ENCODE measurements around the gene SUCLG2.

SUCLG2 gene

DNA sequence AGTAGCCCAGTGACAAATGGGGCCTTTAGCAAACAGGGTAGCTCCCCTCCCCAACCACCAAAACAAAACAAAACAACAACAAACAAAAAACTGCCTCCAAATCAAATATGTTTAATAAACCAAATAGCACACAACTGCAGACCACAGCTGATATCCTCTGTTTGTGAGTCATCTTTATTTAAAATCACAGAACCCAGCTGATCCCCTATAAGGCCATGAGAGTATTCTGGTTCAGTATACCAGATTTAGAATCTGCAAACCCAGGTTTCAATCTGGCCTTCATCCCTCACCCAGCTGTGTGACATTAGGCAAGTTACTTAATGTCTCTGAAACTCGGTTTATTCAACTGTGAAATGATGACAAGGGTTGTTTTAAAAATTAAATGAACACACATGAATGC lies 124.5 kb downstream of the SUCLG2 start:
- Histone ChIP-seq H3K27ac (ENCODE audit: insufficient read depth, low read length, poor library complexity, severe bottlenecking) (no peak overlapping the region), H3K4me1 (ENCODE audit: control insufficient read depth, insufficient read depth, low read length, poor library complexity, severe bottlenecking) (no peaks in the 10 kb centered on the region), H3K9me3 (ENCODE audit: control insufficient read depth, low read length) (no peaks in the 10 kb centered on the region), H3K36me3 (ENCODE audit: control insufficient read depth, insufficient read depth, low read length) (peaks cover 17% of the 10 kb centered on the region), H3K27me3 (replicated peaks; ENCODE audit: control insufficient read depth, insufficient read depth, low read length, poor library complexity, severe bottlenecking) (no peaks in the 10 kb centered on the region), H3K4me3 (ENCODE audit: insufficient read depth, low read depth, low read length, poor library complexity, severe bottlenecking) (no peak overlapping the region)
- no peak for DNase-seq

DNA sequence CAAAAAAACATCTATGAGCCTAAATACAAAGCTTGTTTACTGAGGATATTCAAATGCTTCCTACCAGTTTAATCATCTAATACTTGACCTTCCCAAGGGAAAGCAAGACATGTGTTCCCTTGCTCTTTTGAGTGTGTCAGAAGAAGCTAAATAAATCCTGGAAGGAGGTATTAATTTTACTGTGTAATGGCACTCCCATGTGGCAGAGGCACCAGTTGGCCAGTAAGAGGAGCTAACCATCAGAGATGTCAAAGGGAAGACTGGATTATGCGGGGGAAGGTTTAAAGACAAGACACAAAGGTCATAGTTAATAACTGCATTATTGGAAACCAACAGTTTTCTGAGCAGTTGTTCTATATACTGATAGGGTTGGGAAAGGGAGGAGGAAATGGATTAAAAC lies 125.1 kb downstream of the SUCLG2 start:
- Histone ChIP-seq H3K36me3 (ENCODE audit: control insufficient read depth, insufficient read depth, low read length) (peaks cover 17% of the 10 kb centered on the region), H3K27me3 (replicated peaks; ENCODE audit: control insufficient read depth, insufficient read depth, low read length, poor library complexity, severe bottlenecking) (no peaks in the 10 kb centered on the region), H3K4me1 (ENCODE audit: control insufficient read depth, insufficient read depth, low read length, poor library complexity, severe bottlenecking) (no peaks in the 10 kb centered on the region), H3K4me3 (ENCODE audit: insufficient read depth, low read depth, low read length, poor library complexity, severe bottlenecking) (no peak overlapping the region), H3K9me3 (ENCODE audit: control insufficient read depth, low read length) (no peaks in the 10 kb centered on the region), H3K27ac (ENCODE audit: insufficient read depth, low read length, poor library complexity, severe bottlenecking) (no peak overlapping the region)
- no peak for DNase-seq

DNA sequence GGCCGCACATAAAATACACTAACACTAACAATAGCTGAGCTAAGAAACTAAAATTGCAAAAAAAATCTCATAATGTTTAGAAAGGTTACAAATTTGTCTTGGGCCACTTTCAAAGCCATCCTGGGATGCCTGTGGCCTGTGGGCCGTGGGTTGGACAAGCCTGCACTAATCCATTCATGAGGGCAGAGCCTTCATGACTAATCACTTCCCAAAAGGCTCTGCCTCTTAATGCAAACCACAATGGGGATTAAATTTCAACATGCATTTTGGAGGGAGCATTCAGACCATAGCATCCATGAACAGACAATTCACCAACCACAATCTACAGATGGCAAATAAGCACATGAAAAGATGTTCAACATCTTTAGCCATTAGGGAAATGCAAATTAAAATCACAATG lies 128.2 kb downstream of the SUCLG2 start:
- Histone ChIP-seq H3K36me3 (ENCODE audit: control insufficient read depth, insufficient read depth, low read length) (peaks cover 23% of the 10 kb centered on the region), H3K27ac (ENCODE audit: insufficient read depth, low read length, poor library complexity, severe bottlenecking) (no peak overlapping the region), H3K4me3 (ENCODE audit: insufficient read depth, low read depth, low read length, poor library complexity, severe bottlenecking) (no peak overlapping the region), H3K27me3 (replicated peaks; ENCODE audit: control insufficient read depth, insufficient read depth, low read length, poor library complexity, severe bottlenecking) (no peaks in the 10 kb centered on the region), H3K9me3 (ENCODE audit: control insufficient read depth, low read length) (no peaks in the 10 kb centered on the region), H3K4me1 (ENCODE audit: control insufficient read depth, insufficient read depth, low read length, poor library complexity, severe bottlenecking) (no peaks in the 10 kb centered on the region)
- no peak for DNase-seq

DNA sequence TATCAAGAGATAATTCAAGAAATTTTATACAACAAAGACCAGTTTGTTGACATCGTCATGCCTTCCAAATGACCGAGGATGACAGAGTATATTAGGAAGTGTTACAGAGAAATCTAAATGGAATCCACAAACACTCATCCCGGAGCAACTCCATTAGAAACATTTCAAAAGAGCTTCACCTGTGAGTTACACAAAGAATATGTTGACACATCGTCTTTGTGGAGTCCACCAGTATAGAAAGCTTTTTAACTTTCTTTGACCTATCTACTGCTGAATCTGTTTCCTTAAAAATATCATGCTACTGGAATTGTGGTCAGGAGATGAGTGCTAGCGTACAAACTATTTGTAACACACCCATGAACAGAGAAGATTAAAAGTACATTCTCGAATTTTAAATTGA lies 130.4 kb downstream of the SUCLG2 start:
- no peak for DNase-seq
- H3K4me3 ChIP-seq (ENCODE audit: insufficient read depth, low read depth, low read length, poor library complexity, severe bottlenecking), result no peak overlapping the region
- no peaks in the 10 kb centered on the region for H3K4me1 ChIP-seq (ENCODE audit: control insufficient read depth, insufficient read depth, low read length, poor library complexity, severe bottlenecking)
- no peaks in the 10 kb centered on the region for H3K27me3 ChIP-seq (replicated peaks; ENCODE audit: control insufficient read depth, insufficient read depth, low read length, poor library complexity, severe bottlenecking)
- H3K9me3 ChIP-seq (ENCODE audit: control insufficient read depth, low read length), result no peaks in the 10 kb centered on the region
- no peak overlapping the region for H3K27ac ChIP-seq (ENCODE audit: insufficient read depth, low read length, poor library complexity, severe bottlenecking)
- H3K36me3 ChIP-seq (ENCODE audit: control insufficient read depth, insufficient read depth, low read length), result peaks cover 23% of the 10 kb centered on the region

DNA sequence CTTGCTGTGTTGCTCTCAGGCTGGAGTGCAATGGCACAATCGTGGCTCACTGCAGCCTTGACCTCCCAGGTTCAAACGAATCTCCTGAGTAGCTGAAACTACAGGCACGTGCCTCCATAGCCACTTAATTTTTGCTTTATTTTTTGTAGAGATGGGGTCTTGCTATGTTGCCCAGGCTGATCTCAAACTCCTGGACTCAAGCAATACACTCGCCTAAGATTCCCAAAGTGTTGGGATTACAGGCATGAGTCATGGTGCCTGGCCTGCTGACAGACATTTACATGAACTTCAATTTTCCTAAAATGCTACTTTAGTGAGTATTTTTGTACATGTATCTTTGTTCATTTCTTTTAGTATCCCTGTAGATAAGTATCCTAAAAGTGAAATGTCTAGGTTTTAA lies 132.3 kb downstream of the SUCLG2 start:
- no peaks in the 10 kb centered on the region for H3K4me1 ChIP-seq (ENCODE audit: control insufficient read depth, insufficient read depth, low read length, poor library complexity, severe bottlenecking)
- no peak overlapping the region for H3K27ac ChIP-seq (ENCODE audit: insufficient read depth, low read length, poor library complexity, severe bottlenecking)
- DNase-seq, result no peak
- H3K4me3 ChIP-seq (ENCODE audit: insufficient read depth, low read depth, low read length, poor library complexity, severe bottlenecking), result no peak overlapping the region
- H3K27me3 ChIP-seq (replicated peaks; ENCODE audit: control insufficient read depth, insufficient read depth, low read length, poor library complexity, severe bottlenecking), result no peaks in the 10 kb centered on the region
- peaks cover 17% of the 10 kb centered on the region for H3K36me3 ChIP-seq (ENCODE audit: control insufficient read depth, insufficient read depth, low read length)
- H3K9me3 ChIP-seq (ENCODE audit: control insufficient read depth, low read length), result no peaks in the 10 kb centered on the region

DNA sequence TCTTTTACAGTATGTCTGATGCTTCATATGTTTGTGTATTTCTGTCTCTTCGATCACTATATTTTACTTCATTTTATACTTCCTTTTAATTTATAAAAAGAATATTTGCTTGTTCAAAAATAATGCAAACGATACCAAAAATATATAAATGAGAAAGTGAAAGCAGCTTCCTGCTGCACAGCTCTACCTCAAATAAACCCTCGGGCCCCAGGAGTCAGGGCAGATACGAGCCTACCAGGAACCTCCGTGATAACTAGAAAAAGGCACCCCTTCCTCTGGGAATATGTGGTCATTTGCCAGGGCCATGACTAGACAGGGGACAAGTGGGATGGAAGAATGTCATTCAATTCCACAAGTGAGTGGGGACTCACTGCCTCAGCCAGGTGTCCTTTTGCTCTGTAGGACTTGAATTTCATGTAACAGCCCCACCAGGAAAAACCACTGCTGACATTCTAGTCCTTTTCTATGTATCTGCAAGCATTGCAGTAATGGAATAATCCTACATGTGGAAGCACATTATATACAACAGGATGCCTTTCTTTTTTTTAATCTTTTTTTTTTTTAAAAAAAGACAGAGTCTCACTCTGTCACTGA lies 133.3 kb downstream of the SUCLG2 start:
- no peak overlapping the region for H3K27ac ChIP-seq (ENCODE audit: insufficient read depth, low read length, poor library complexity, severe bottlenecking)
- peaks cover 25% of the 10 kb centered on the region for H3K36me3 ChIP-seq (ENCODE audit: control insufficient read depth, insufficient read depth, low read length)
- H3K4me3 ChIP-seq (ENCODE audit: insufficient read depth, low read depth, low read length, poor library complexity, severe bottlenecking), result no peak overlapping the region
- no peaks in the 10 kb centered on the region for H3K27me3 ChIP-seq (replicated peaks; ENCODE audit: control insufficient read depth, insufficient read depth, low read length, poor library complexity, severe bottlenecking)
- H3K4me1 ChIP-seq (ENCODE audit: control insufficient read depth, insufficient read depth, low read length, poor library complexity, severe bottlenecking), result no peaks in the 10 kb centered on the region
- no peaks in the 10 kb centered on the region for H3K9me3 ChIP-seq (ENCODE audit: control insufficient read depth, low read length)
- no peak for DNase-seq

DNA sequence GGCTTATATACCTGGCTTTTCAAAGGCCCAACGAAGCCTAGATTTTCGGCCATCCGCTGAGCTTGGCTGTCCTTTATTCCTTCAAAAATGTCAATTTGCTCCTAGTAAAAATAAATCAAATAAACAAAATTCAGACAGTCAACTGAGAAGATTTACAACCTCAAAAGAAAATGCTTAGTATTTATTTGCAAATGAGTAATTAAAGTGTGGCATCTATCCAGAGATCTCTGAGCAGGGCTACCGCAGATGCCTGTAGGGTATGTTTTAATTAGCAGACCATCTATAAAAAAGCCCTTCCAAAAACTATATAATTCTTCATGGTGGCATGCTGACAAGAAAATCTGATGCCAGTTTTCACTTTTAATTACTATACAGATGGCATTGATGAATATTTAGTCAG lies 136.2 kb downstream of the SUCLG2 start:
- H3K36me3 ChIP-seq (ENCODE audit: control insufficient read depth, insufficient read depth, low read length), result peaks cover 38% of the 10 kb centered on the region
- H3K9me3 ChIP-seq (ENCODE audit: control insufficient read depth, low read length), result no peaks in the 10 kb centered on the region
- DNase-seq, result no peak

DNA sequence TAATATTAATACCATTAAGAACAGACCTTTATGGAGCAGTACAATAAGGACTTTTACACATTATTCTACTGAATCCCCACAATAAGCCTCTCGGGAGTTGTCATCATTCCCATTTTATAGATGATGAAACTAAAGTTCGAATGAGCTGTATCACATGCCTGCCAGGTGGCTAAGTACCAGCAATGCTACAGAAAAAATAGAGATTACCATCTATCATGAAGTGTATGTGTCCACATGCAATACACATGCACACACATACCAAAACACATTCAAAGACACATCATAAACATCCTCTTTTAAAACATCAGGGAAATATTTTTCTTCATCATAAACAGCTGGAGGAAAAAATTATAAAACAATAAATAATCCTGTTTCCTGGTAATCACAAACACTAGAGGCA lies 136.6 kb downstream of the SUCLG2 start:
- H3K4me3 ChIP-seq (ENCODE audit: insufficient read depth, low read depth, low read length, poor library complexity, severe bottlenecking), result no peak overlapping the region
- no peaks in the 10 kb centered on the region for H3K9me3 ChIP-seq (ENCODE audit: control insufficient read depth, low read length)
- H3K36me3 ChIP-seq (ENCODE audit: control insufficient read depth, insufficient read depth, low read length), result peaks cover 38% of the 10 kb centered on the region
- DNase-seq, result no peak
- no peaks in the 10 kb centered on the region for H3K27me3 ChIP-seq (replicated peaks; ENCODE audit: control insufficient read depth, insufficient read depth, low read length, poor library complexity, severe bottlenecking)
- H3K4me1 ChIP-seq (ENCODE audit: control insufficient read depth, insufficient read depth, low read length, poor library complexity, severe bottlenecking), result no peaks in the 10 kb centered on the region
- no peak overlapping the region for H3K27ac ChIP-seq (ENCODE audit: insufficient read depth, low read length, poor library complexity, severe bottlenecking)

More for the DNA sequence above, 136.2 kb downstream of the SUCLG2 start:
- Histone ChIP-seq H3K4me3 (ENCODE audit: insufficient read depth, low read depth, low read length, poor library complexity, severe bottlenecking) (no peak overlapping the region), H3K27me3 (replicated peaks; ENCODE audit: control insufficient read depth, insufficient read depth, low read length, poor library complexity, severe bottlenecking) (no peaks in the 10 kb centered on the region), H3K4me1 (ENCODE audit: control insufficient read depth, insufficient read depth, low read length, poor library complexity, severe bottlenecking) (no peaks in the 10 kb centered on the region), H3K27ac (ENCODE audit: insufficient read depth, low read length, poor library complexity, severe bottlenecking) (no peak overlapping the region)

DNA sequence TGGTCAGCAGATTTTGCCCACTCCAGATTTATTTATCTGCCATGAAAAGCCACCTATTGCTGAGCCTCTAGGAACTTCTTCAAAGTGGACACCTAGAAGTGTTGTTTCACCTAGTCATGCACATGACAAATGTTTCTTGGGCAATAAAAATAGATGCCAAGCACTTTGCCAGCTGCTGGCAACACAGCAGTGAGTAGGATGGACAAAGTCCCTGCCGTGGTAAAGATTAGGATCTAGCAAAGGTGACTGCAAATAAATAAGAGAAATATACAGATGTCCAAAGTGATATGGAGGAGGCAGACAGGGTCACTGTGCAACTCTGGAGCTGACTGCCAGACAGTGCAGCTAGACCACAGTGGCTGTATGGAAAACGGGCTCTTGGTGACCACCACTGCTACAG lies 137.9 kb downstream of the SUCLG2 start:
- Histone ChIP-seq H3K27me3 (replicated peaks; ENCODE audit: control insufficient read depth, insufficient read depth, low read length, poor library complexity, severe bottlenecking) (no peaks in the 10 kb centered on the region), H3K27ac (ENCODE audit: insufficient read depth, low read length, poor library complexity, severe bottlenecking) (no peak overlapping the region), H3K4me3 (ENCODE audit: insufficient read depth, low read depth, low read length, poor library complexity, severe bottlenecking) (no peak overlapping the region), H3K36me3 (ENCODE audit: control insufficient read depth, insufficient read depth, low read length) (peaks cover 41% of the 10 kb centered on the region), H3K4me1 (ENCODE audit: control insufficient read depth, insufficient read depth, low read length, poor library complexity, severe bottlenecking) (no peaks in the 10 kb centered on the region), H3K9me3 (ENCODE audit: control insufficient read depth, low read length) (no peaks in the 10 kb centered on the region)
- no peak for DNase-seq

DNA sequence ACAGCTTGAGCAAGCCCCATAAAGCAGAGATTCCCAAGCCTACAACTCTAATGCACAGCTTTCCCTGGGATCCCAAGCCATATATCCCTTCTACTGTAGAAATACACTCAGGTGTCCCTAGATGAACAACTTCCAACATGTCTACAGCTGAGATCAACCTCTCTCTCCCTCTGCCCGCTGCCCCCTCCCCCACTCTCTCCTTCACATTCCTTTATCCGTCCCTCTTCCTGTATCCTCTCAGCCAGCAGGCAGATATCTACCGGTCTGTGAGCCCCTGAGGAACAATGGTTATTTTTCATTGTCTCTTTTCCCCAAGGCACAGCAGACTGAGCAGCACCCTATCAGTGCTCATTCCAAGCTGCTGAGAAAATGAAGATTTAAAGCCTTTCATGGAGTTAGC lies 138.6 kb downstream of the SUCLG2 start:
- Histone ChIP-seq H3K9me3 (ENCODE audit: control insufficient read depth, low read length) (no peaks in the 10 kb centered on the region), H3K36me3 (ENCODE audit: control insufficient read depth, insufficient read depth, low read length) (peaks cover 48% of the 10 kb centered on the region)

More for the DNA sequence above, 138.6 kb downstream of the SUCLG2 start:
- H3K27ac ChIP-seq (ENCODE audit: insufficient read depth, low read length, poor library complexity, severe bottlenecking), result no peak overlapping the region
- no peak for DNase-seq
- no peaks in the 10 kb centered on the region for H3K4me1 ChIP-seq (ENCODE audit: control insufficient read depth, insufficient read depth, low read length, poor library complexity, severe bottlenecking)
- no peak overlapping the region for H3K4me3 ChIP-seq (ENCODE audit: insufficient read depth, low read depth, low read length, poor library complexity, severe bottlenecking)
- H3K27me3 ChIP-seq (replicated peaks; ENCODE audit: control insufficient read depth, insufficient read depth, low read length, poor library complexity, severe bottlenecking), result no peaks in the 10 kb centered on the region
